WTC11 (cell line): ENCODE data around the gene GUCA1A. TPM values are rescaled to one million over a fixed set of nuclear protein-coding genes. Genes with fewer than 3 reads are reported as not detected.

Source experiments
- ATAC-seq: fragments of 200-7000 bp; cut with Tn5 transposase; 2 replicates; pipeline ENCODE4 v1.10.0; 2021; ENCODE audit warnings: mild to moderate bottlenecking, moderate library complexity
- CTCF ChIA-PET: fragments of 300-600 bp; sonication (Branson Sonifier 250); formaldehyde crosslinking; loops from one replicate; lab custom pipeline; 2021; ENCODE audit warnings: antibody characterized with exemption; lab: Charles Lee
- POLR2A ChIA-PET: fragments of 350-600 bp; sonication (Branson Sonifier 250); formaldehyde crosslinking; loops from one replicate; lab custom pipeline; 2021; ENCODE audit warnings: antibody characterized with exemption; lab: Charles Lee
- DNase-seq: peaks from one replicate; pipeline ENCODE4 v3.0.0; 2021; ENCODE audit warnings: low spot score
- H3K27ac Mint-ChIP-seq: 2 replicates; pipeline ENCODE4 v1.8.0; 2021; ENCODE audit warnings: mixed read lengths
- H3K27me3 Mint-ChIP-seq: 2 replicates; pipeline ENCODE4 v1.8.0; 2021; ENCODE audit warnings: low read depth, mild to moderate bottlenecking, moderate library complexity, mixed read lengths
- H3K36me3 Mint-ChIP-seq: 2 replicates; pipeline ENCODE4 v1.8.0; 2021; ENCODE audit warnings: mixed read lengths
- H3K4me1 Mint-ChIP-seq: 2 replicates; pipeline ENCODE4 v1.8.0; 2022; ENCODE audit warnings: mixed read lengths
- H3K4me3 Mint-ChIP-seq: 2 replicates; pipeline ENCODE4 v1.8.0; 2021; ENCODE audit warnings: mild to moderate bottlenecking, moderate library complexity, mixed read lengths
- H3K9me3 Mint-ChIP-seq: 2 replicates; pipeline ENCODE4 v1.8.0; 2021; ENCODE audit warnings: mixed read lengths
- EMX1 ChIP-seq: fragments of 250-450 bp; sonication (Bioruptor Pico); IDR thresholded peaks from 2 replicates; pipeline ENCODE4 v1.8.0; 2021; ENCODE audit warnings: mild to moderate bottlenecking
- FOXJ3 ChIP-seq: sonication (generic); formaldehyde crosslinking; IDR thresholded peaks from 2 replicates; pipeline ENCODE4 v1.9.0; 2021; ENCODE audit warnings: missing genetic modification reagents, mild to moderate bottlenecking, borderline replicate concordance
- FOXK1 ChIP-seq: sonication (generic); formaldehyde crosslinking; IDR thresholded peaks from 2 replicates; pipeline ENCODE4 v1.8.0; 2022; ENCODE audit warnings: mild to moderate bottlenecking, moderate library complexity, missing genetic modification reagents
- GTF2I ChIP-seq: fragments of 250-450 bp; sonication (Bioruptor Pico); conservative IDR thresholded peaks from 2 replicates; pipeline ENCODE4 v1.4.0; 2021; ENCODE audit warnings: mild to moderate bottlenecking
- NFE2L1 ChIP-seq: sonication (generic); formaldehyde crosslinking; IDR thresholded peaks from 2 replicates; pipeline ENCODE4 v1.8.1; 2023; ENCODE audit warnings: missing genetic modification reagents
- TEAD1 ChIP-seq: sonication (generic); formaldehyde crosslinking; IDR thresholded peaks from 2 replicates; pipeline ENCODE4 v1.8.0; 2022; ENCODE audit warnings: mild to moderate bottlenecking, missing genetic modification reagents
- ZBTB21 ChIP-seq: sonication (generic); formaldehyde crosslinking; IDR thresholded peaks from 2 replicates; pipeline ENCODE4 v1.8.1; 2023; ENCODE audit warnings: mild to moderate bottlenecking, missing genetic modification reagents, borderline replicate concordance
- ZNF121 ChIP-seq: sonication (generic); formaldehyde crosslinking; IDR thresholded peaks from 2 replicates; pipeline ENCODE4 v1.8.0; 2023; ENCODE audit warnings: missing genetic modification reagents
- ZNF263 ChIP-seq: sonication (generic); formaldehyde crosslinking; IDR thresholded peaks from 2 replicates; pipeline ENCODE4 v1.8.1; 2022; ENCODE audit warnings: low read depth, mild to moderate bottlenecking, moderate library complexity, missing genetic modification reagents
- ZNF423 ChIP-seq: fragments of 250-450 bp; sonication (Bioruptor Pico); IDR thresholded peaks from 2 replicates; pipeline ENCODE4 v2.1.2; 2022; ENCODE audit warnings: mild to moderate bottlenecking, moderate library complexity
- total RNA-seq: library from RNA; stranded (reverse); gene quantifications from 3 replicates; pipeline ENCODE4 v1.2.3, GENCODE V29; 2021
- TF ChIP-seq, protein P1 (sequence below): fragments of 250-450 bp; sonication (Bioruptor Pico); IDR thresholded peaks from 2 replicates; pipeline ENCODE4 v1.9.0; 2021; ENCODE audit warnings: mild to moderate bottlenecking
- TF ChIP-seq, protein P2 (sequence below): sonication (generic); formaldehyde crosslinking; IDR thresholded peaks from 2 replicates; pipeline ENCODE4 v1.8.0; 2022; ENCODE audit warnings: mild to moderate bottlenecking, missing genetic modification reagents
- TF ChIP-seq, protein P3 (sequence below): fragments of 250-450 bp; sonication (Bioruptor Pico); IDR thresholded peaks from 2 replicates; pipeline ENCODE4 v2.1.2; 2022; ENCODE audit warnings: mild to moderate bottlenecking, moderate library complexity
- TF ChIP-seq, protein P4 (sequence below): sonication (generic); formaldehyde crosslinking; IDR thresholded peaks from 2 replicates; pipeline ENCODE4 v1.8.1; 2023; ENCODE audit warnings: mild to moderate bottlenecking, moderate library complexity, missing genetic modification reagents
- TF ChIP-seq, protein P5 (sequence below): sonication (generic); formaldehyde crosslinking; IDR thresholded peaks from 2 replicates; pipeline ENCODE4 v1.8.0; 2022; ENCODE audit warnings: mild to moderate bottlenecking, missing genetic modification reagents
- TF ChIP-seq, protein P6 (sequence below): sonication (generic); formaldehyde crosslinking; IDR thresholded peaks from 2 replicates; pipeline ENCODE4 v1.8.1; 2022; ENCODE audit warnings: mild to moderate bottlenecking, missing genetic modification reagents, moderate library complexity, borderline replicate concordance
- TF ChIP-seq, protein P7 (sequence below): sonication (generic); formaldehyde crosslinking; IDR thresholded peaks from 2 replicates; pipeline ENCODE4 v1.8.1; 2023; ENCODE audit warnings: mild to moderate bottlenecking, missing genetic modification reagents, borderline replicate concordance
- TF ChIP-seq, protein P8 (sequence below): fragments of 250-450 bp; sonication (Bioruptor Pico); IDR thresholded peaks from 2 replicates; pipeline ENCODE4 v1.9.0; 2021; ENCODE audit warnings: mild to moderate bottlenecking, borderline replicate concordance

The GUCA1A gene
- total RNA-seq, 1 experiment from 2014 or later, result 10.9 TPM

DNA sequence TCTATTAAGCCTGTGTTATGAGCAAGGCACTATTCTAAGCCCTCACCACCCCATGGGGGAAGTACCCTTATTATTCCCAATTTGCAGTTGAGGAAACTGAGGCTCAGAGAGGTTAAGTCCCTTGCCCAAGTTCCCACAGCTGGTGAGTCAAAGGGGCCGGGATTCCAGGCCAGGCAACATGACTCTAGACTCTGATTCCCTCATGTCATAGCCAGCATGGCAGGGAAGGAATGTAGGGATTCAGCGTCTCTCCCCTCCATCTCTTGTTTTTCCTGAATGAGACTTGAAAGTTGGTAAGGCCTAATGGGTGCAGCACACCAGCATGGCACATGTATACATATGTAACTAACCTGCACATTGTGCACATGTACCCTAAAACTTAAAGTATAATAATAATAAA is 37.4 kb upstream of the GUCA1A start (continued):
- TF ChIP-seq, protein P1, sequence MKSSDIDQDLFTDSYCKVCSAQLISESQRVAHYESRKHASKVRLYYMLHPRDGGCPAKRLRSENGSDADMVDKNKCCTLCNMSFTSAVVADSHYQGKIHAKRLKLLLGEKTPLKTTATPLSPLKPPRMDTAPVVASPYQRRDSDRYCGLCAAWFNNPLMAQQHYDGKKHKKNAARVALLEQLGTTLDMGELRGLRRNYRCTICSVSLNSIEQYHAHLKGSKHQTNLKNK (CRISPR knock-in tag), result no peak

DNA sequence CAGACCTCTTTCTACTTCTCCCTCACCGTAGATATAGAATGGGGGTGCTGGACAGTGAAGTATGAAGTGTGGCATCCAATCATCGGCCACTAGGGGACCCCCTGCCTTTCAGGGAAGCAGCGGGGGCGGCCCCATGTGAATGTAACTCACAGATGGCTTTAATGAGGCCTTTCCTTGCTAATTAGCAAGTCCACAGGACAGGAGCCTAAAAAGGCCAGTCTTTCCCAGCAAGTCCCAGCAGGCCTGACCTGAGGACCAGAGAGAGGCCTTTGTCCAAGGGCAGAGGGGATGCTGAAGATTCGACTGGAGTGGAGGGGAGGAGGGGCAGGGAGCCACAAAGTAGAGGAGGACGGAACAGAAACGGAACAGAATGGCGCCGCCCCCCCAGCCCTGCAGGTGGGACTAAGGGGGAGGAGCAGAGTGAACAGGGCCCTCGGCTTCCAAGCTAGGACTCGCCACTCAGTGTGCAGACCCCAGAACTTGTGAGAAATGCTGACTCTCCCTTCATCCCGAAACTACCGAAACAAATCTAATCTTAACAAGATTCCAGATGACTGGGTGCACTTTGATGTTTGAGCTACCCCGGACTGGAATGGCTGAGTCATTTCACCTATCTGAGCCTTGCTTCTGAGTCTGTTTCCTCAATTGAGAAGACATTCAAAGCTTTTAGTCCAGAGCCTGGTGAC is 36.5 kb upstream of the GUCA1A start:
- peak overlapping the region; percentile 100 for H3K27ac Mint-ChIP-seq
- TF ChIP-seq ZBTB21 (CRISPR knock-in tag) (0 out of 2 replicates have a peak, but pooled peaks have one; percentile 57), EMX1 (CRISPR knock-in tag) (no peak), FOXK1 (CRISPR knock-in tag) (peak; percentile 50; the same call in 1 of the 2 replicates), ZNF121 (CRISPR knock-in tag) (peak; percentile 99), NFE2L1 (CRISPR knock-in tag) (0 out of 2 replicates have a peak, but pooled peaks have one; percentile 17), GTF2I (0 out of 2 replicates have a peak, but pooled peaks have one; percentile 63), TEAD1 (CRISPR knock-in tag) (peak; percentile 93), ZNF423 (CRISPR knock-in tag) (peak; percentile 83), ZNF263 (CRISPR knock-in tag) (peak; percentile 98), FOXJ3 (CRISPR knock-in tag) (no peak)
- TF ChIP-seq, protein P2, sequence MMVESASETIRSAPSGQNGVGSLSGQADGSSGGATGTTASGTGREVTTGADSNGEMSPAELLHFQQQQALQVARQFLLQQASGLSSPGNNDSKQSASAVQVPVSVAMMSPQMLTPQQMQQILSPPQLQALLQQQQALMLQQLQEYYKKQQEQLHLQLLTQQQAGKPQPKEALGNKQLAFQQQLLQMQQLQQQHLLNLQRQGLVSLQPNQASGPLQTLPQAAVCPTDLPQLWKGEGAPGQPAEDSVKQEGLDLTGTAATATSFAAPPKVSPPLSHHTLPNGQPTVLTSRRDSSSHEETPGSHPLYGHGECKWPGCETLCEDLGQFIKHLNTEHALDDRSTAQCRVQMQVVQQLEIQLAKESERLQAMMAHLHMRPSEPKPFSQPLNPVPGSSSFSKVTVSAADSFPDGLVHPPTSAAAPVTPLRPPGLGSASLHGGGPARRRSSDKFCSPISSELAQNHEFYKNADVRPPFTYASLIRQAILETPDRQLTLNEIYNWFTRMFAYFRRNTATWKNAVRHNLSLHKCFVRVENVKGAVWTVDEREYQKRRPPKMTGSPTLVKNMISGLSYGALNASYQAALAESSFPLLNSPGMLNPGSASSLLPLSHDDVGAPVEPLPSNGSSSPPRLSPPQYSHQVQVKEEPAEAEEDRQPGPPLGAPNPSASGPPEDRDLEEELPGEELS, result peak; percentile 86; the same call in 1 of the 2 replicates
- TF ChIP-seq, protein P3, sequence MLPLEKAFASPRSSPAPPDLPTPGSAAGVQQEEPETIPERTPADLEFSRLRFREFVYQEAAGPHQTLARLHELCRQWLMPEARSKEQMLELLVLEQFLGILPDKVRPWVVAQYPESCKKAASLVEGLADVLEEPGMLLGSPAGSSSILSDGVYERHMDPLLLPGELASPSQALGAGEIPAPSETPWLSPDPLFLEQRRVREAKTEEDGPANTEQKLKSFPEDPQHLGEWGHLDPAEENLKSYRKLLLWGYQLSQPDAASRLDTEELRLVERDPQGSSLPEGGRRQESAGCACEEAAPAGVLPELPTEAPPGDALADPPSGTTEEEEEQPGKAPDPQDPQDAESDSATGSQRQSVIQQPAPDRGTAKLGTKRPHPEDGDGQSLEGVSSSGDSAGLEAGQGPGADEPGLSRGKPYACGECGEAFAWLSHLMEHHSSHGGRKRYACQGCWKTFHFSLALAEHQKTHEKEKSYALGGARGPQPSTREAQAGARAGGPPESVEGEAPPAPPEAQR, result peak; percentile 50; the same call in 1 of the 2 replicates
- TF ChIP-seq, protein P4, sequence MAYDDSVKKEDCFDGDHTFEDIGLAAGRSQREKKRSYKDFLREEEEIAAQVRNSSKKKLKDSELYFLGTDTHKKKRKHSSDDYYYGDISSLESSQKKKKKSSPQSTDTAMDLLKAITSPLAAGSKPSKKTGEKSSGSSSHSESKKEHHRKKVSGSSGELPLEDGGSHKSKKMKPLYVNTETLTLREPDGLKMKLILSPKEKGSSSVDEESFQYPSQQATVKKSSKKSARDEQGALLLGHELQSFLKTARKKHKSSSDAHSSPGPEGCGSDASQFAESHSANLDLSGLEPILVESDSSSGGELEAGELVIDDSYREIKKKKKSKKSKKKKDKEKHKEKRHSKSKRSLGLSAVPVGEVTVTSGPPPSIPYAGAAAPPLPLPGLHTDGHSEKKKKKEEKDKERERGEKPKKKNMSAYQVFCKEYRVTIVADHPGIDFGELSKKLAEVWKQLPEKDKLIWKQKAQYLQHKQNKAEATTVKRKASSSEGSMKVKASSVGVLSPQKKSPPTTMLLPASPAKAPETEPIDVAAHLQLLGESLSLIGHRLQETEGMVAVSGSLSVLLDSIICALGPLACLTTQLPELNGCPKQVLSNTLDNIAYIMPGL (CRISPR knock-in tag), result no peak; the same call in 1 of the 2 replicates
- TF ChIP-seq, protein P5, sequence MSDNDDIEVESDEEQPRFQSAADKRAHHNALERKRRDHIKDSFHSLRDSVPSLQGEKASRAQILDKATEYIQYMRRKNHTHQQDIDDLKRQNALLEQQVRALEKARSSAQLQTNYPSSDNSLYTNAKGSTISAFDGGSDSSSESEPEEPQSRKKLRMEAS (CRISPR knock-in tag), result peak; percentile 59
- TF ChIP-seq, protein P6, sequence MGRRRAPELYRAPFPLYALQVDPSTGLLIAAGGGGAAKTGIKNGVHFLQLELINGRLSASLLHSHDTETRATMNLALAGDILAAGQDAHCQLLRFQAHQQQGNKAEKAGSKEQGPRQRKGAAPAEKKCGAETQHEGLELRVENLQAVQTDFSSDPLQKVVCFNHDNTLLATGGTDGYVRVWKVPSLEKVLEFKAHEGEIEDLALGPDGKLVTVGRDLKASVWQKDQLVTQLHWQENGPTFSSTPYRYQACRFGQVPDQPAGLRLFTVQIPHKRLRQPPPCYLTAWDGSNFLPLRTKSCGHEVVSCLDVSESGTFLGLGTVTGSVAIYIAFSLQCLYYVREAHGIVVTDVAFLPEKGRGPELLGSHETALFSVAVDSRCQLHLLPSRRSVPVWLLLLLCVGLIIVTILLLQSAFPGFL (CRISPR knock-in tag), result no peak
- TF ChIP-seq, protein P7, sequence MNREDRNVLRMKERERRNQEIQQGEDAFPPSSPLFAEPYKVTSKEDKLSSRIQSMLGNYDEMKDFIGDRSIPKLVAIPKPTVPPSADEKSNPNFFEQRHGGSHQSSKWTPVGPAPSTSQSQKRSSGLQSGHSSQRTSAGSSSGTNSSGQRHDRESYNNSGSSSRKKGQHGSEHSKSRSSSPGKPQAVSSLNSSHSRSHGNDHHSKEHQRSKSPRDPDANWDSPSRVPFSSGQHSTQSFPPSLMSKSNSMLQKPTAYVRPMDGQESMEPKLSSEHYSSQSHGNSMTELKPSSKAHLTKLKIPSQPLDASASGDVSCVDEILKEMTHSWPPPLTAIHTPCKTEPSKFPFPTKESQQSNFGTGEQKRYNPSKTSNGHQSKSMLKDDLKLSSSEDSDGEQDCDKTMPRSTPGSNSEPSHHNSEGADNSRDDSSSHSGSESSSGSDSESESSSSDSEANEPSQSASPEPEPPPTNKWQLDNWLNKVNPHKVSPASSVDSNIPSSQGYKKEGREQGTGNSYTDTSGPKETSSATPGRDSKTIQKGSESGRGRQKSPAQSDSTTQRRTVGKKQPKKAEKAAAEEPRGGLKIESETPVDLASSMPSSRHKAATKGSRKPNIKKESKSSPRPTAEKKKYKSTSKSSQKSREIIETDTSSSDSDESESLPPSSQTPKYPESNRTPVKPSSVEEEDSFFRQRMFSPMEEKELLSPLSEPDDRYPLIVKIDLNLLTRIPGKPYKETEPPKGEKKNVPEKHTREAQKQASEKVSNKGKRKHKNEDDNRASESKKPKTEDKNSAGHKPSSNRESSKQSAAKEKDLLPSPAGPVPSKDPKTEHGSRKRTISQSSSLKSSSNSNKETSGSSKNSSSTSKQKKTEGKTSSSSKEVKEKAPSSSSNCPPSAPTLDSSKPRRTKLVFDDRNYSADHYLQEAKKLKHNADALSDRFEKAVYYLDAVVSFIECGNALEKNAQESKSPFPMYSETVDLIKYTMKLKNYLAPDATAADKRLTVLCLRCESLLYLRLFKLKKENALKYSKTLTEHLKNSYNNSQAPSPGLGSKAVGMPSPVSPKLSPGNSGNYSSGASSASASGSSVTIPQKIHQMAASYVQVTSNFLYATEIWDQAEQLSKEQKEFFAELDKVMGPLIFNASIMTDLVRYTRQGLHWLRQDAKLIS (CRISPR knock-in tag), result 0 out of 2 replicates have a peak, but pooled peaks have one; percentile 4
- TF ChIP-seq, protein P8, sequence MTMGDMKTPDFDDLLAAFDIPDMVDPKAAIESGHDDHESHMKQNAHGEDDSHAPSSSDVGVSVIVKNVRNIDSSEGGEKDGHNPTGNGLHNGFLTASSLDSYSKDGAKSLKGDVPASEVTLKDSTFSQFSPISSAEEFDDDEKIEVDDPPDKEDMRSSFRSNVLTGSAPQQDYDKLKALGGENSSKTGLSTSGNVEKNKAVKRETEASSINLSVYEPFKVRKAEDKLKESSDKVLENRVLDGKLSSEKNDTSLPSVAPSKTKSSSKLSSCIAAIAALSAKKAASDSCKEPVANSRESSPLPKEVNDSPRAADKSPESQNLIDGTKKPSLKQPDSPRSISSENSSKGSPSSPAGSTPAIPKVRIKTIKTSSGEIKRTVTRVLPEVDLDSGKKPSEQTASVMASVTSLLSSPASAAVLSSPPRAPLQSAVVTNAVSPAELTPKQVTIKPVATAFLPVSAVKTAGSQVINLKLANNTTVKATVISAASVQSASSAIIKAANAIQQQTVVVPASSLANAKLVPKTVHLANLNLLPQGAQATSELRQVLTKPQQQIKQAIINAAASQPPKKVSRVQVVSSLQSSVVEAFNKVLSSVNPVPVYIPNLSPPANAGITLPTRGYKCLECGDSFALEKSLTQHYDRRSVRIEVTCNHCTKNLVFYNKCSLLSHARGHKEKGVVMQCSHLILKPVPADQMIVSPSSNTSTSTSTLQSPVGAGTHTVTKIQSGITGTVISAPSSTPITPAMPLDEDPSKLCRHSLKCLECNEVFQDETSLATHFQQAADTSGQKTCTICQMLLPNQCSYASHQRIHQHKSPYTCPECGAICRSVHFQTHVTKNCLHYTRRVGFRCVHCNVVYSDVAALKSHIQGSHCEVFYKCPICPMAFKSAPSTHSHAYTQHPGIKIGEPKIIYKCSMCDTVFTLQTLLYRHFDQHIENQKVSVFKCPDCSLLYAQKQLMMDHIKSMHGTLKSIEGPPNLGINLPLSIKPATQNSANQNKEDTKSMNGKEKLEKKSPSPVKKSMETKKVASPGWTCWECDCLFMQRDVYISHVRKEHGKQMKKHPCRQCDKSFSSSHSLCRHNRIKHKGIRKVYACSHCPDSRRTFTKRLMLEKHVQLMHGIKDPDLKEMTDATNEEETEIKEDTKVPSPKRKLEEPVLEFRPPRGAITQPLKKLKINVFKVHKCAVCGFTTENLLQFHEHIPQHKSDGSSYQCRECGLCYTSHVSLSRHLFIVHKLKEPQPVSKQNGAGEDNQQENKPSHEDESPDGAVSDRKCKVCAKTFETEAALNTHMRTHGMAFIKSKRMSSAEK, result no peak

More for the DNA sequence above, 36.5 kb upstream of the GUCA1A start:
- H3K36me3 Mint-ChIP-seq, result peaks cover 22% of the 10 kb centered on the region
- peaks cover 79% of the 10 kb centered on the region for H3K4me1 Mint-ChIP-seq
- H3K27me3 Mint-ChIP-seq, result no peaks in the 10 kb centered on the region; the same call in 1 of the 2 replicates
- POLR2A ChIA-PET, result interaction anchor here (0.7 to 1.4 kb wide), 3 partner anchors 27 to 1171 kb away, joined by 3 to 8 read pairs (median 4); partner anchors contain the start of gene TAF8
- H3K4me3 Mint-ChIP-seq, result peak overlapping the region; percentile 61
- DNase-seq (peak; percentile 87), ATAC-seq (peak; percentile 81)
- CTCF ChIA-PET, result interaction anchor here (0.6 to 6.4 kb wide), 22 partner anchors 9 to 612 kb away, joined by 3 to 46 read pairs (median 4); partner anchors contain the start of genes BYSL, MED20 and TOMM6
- no peaks in the 10 kb centered on the region for H3K9me3 Mint-ChIP-seq
